Fibroblast of the aortic adventitia (primary cell): Measurements from ENCODE around the gene TRIM49B. TPM values are rescaled to one million over a fixed set of nuclear protein-coding genes. Genes with fewer than 3 reads are reported as not detected.
"Not testable (repeated sequence)": the region's sequence is repeated elsewhere in the genome, so short reads cannot be mapped to it uniquely, and the experiment has no call there.

Experiments
- DNase-seq: peaks from one replicate; pipeline ENCODE4 v3.0.0-alpha.2; 2010; ENCODE audit warnings: low read depth
- H3K4me3 ChIP-seq: 2 replicates; pipeline ENCODE4 v1.5.1; 2011; ENCODE audit warnings: low read depth, mild to moderate bottlenecking, control low read depth, low read length, moderate library complexity
- small RNA-seq: library from RNA; depleted of rRNA; stranded (forward); fragments of <200 nt; gene quantifications from one replicate; pipeline ENCODE3, GENCODE V24; 2012
- total RNA-seq: library from RNA; depleted of rRNA; stranded (reverse); fragments of >200 nt; gene quantifications from 2 replicates; pipeline ENCODE4 v1.2.3, GENCODE V29; 2012; ENCODE audit warnings: low replicate concordance

TRIM49B gene, protein sequence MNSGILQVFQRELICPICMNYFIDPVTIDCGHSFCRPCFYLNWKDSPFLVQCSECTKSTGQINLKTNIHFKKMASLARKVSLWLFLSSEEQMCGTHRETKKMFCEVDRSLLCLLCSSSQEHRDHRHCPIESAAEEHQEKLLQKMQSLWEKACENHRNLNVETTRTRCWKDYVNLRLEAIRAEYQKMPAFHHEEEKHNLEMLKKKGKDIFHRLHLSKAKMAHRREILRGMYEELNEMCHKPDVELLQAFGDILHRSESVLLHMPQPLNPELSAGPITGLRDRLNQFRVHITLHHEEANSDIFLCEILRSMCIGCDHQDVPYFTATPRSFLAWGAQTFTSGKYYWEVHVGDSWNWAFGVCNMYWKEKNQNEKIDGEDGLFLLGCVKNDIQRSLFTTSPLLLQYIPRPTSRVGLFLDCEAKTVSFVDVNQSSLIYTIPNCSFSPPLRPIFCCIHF
- total RNA-seq: not detected in 2 replicates

DNA sequence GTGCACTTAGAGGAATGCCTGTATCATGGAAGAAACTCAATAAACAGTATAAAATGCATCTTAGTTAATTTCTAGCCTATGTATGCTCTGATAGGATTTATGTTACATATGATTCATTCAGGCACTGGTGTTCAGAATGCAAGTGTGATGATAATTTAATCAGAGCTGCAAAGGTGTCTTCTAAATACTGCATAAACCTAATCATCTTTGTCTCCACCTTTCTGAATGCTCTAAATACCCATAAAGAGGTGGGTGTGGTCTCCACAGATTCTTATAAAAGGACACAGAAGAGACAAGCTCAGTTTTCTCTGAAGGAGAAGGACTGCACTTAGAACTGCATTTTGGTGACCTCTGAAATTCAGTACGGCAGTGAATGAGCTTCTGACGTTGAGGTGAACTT is at the start of gene TRIM49B:
Gene TRIM49B (plus strand): TSS at position 301 of the 400 bp plus-strand sequence. CDS start 2,777 bp downstream, outside the sequence.
- not testable (repeated sequence) for H3K4me3 ChIP-seq, DNase-seq

DNA sequence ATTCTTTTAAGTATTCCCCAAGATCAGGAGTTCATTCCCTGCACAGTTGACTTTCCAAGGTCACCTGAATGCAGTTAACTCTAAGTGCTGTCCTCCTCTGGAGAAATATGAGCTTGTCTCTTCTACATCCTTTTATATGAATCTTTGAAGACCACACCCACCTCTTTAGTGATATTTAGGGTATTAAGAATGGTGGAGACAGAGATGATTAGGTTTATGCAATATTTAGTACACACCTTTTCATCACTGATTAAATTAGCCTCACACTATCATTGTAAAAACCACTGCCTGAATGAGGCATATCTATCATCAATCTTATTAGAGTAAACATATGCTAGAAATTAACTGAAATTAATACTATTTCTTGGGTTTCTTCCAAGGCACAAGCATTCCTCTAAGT is 44.8 kb upstream of the TRIM49B start, which contains the start of gene TRIM51G:
Gene TRIM51G (minus strand): TSS at position 101 of the 400 bp plus-strand sequence. CDS start 2,190 bp downstream, outside the sequence.
- not testable (repeated sequence) for DNase-seq, H3K4me3 ChIP-seq

DNA sequence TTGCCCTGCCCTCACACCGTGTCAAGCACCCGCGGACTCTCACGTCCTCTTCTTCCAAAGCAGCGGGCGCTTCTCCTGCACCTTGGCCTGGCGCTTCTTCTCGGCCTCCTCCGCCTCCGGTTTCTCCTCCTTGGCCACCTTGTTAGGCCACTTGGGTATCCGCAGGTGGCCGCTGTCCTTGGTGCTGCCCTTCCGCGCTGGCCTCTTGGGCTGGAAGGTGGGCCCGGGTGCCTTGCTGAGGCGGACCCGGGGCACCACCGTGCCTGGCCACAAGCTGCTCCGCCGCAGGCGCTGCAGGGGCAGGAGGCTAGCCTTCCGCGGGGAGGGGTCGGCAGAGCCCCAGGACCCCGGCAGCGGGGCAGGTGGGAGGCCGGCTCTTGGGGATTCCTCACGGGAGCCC is 19.6 kb downstream of the TRIM49B start:
- DNase-seq: not testable (repeated sequence)

DNA sequence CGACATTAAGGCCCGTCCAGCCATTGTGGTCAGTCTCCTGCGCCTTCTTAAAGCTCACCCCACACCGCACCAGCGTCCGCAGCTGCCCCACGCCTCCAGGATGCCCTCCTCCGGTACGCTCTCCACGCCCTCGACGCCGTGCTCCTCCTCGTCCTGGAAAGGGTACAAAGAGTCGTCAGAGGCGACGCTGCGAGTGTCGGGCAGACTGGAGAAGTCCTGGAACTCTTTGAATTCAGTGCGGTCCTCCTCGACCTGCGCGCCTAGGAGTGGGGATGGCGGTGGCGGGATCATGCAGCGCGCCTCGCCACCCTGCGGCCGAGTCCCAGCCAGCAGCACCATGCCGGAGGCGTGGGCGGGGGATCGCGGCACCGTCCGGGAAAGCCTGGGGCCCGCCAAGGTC is 21.2 kb downstream of the TRIM49B start:
- not testable (repeated sequence) for DNase-seq, H3K4me3 ChIP-seq

More for the DNA sequence above, 19.6 kb downstream of the TRIM49B start:
- H3K4me3 ChIP-seq: not testable (repeated sequence)

DNA sequence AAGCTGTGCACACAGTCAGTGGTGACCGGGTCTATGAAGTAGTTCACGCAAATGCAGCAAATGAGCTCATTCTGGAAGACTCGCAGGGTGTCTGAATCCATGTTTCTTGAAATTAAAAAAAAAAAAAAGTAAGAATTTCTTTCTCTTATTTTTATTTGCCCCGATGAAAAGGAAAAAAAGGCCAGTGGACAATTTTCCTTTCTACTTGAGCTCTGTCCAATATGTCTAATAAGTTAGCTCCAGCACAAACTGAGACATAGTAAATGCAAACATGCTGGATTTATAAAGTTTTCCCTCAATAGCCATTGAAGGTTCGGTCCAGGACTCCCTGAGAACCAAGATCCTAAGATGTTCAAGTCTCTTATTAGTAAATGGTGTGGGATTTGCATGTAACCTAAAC is 30.4 kb downstream of the TRIM49B start, which contains the start of gene TRIM64C:
Gene TRIM64C (minus strand): TSS at position 101 of the 400 bp plus-strand sequence. CDS start 0 bp downstream, at position 101.
- not testable (repeated sequence) for DNase-seq, H3K4me3 ChIP-seq

DNA sequence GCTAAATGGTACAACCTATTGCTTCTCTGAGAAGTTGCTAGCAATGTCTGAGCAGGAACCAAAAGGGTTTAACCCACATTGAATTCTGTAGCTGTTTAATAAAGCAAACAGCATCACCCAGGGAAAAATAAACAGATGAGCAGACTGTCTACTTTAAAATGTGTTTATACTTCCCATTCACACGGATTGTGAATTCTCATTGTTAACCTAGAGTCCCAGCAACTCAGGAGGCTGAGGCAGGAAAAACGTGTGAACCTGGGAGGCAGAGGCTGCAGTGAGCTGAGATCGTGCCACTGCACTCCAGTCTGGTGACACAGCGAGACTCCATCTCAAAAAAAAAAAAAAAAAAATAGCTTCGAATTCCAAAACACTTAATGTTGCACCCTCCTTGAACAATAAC is 41.3 kb downstream of the TRIM49B start:
- not testable (repeated sequence) for DNase-seq, H3K4me3 ChIP-seq

Small RNA genes within 50 kb of the gene (small RNA-seq; reads per million reads assigned to genes)
- gene AC084851.1: not detected

Other genes with a start within 250 kb of the TRIM49B start
- gene TRIM51G, start 44.9 kb upstream of the TRIM49B start, total RNA-seq: not detected in 2 replicates
- gene TRIM64C, start 30.3 kb downstream of the TRIM49B start, total RNA-seq: not detected in 2 replicates
- not detected in 2 replicates for gene FOLH1, start 179.8 kb downstream of the TRIM49B start, total RNA-seq